H1 (cell line): Measurements from ENCODE around the gene ZBTB45. TPM values are rescaled to one million over a fixed set of nuclear protein-coding genes. Genes with fewer than 3 reads are reported as not detected.

Source experiments
- CTCF ChIA-PET: fragments of 300-600 bp; sonication (Branson Sonifier 250); formaldehyde crosslinking; loops from one replicate; lab custom pipeline; 2021; ENCODE audit not compliant: partially characterized antibody; lab: Charles Lee
- POLR2A ChIA-PET: fragments of 300-600 bp; sonication (Branson Sonifier 250); formaldehyde crosslinking; loops from one replicate; lab custom pipeline; 2021; ENCODE audit warnings: inconsistent platforms; ENCODE audit not compliant: partially characterized antibody; lab: Charles Lee
- DNase-seq, 2 experiments: peaks; one replicate each; pipeline versions ENCODE4 v3.0.0 to v3.0.0-alpha.2; 2010 to 2022; ENCODE audit warnings: low spot score in 2 of 2, low read depth in 1 of 2, mixed read lengths in 1 of 2
- FAIRE-seq: peaks from 2 replicates; lab custom pipeline; 2011; peaks lifted over from hg19 to GRCh38; lab: Jason Lieb, UNC
- H2AFZ ChIP-seq: 2 replicates; pipeline ENCODE4 v1.8.1; 2012; ENCODE audit warnings: low read length, inconsistent platforms
- H2AK5ac ChIP-seq: 2 replicates; pipeline ENCODE4 v1.6.1; 2013; ENCODE audit warnings: low read depth, low read length
- H2BK120ac ChIP-seq: replicated peaks from 2 replicates; pipeline ENCODE3; 2013; ENCODE audit warnings: low read depth, low read length, inconsistent platforms
- H2BK12ac ChIP-seq: 2 replicates; pipeline ENCODE4 v1.6.1; 2013; ENCODE audit warnings: low read depth, low read length
- H2BK15ac ChIP-seq: 2 replicates; pipeline ENCODE4 v1.6.1; 2013; ENCODE audit warnings: low read length
- H2BK20ac ChIP-seq: 2 replicates; pipeline ENCODE4 v1.6.1; 2013; ENCODE audit warnings: low read length
- H2BK5ac ChIP-seq: 2 replicates; pipeline ENCODE4 v1.6.1; 2013; ENCODE audit warnings: low read depth, low read length
- H3K14ac ChIP-seq: 2 replicates; pipeline ENCODE4 v1.6.1; 2013; ENCODE audit warnings: inconsistent platforms; ENCODE audit not compliant: insufficient read length
- H3K18ac ChIP-seq: 2 replicates; pipeline ENCODE4 v1.6.1; 2013; ENCODE audit warnings: low read length; ENCODE audit errors: extremely low read depth
- H3K23ac ChIP-seq: 2 replicates; pipeline ENCODE4 v1.6.1; 2013; ENCODE audit warnings: inconsistent platforms; ENCODE audit not compliant: insufficient read length
- H3K23me2 ChIP-seq: 2 replicates; pipeline ENCODE4 v1.6.1; 2013; ENCODE audit warnings: low read depth, low read length
- H3K27ac ChIP-seq: 2 replicates; pipeline ENCODE4 v1.6.1; 2011; ENCODE audit warnings: low read depth, low read length, inconsistent platforms
- H3K27me3 ChIP-seq, 4 experiments: replicated peaks in 1 of 4; 1 replicate in 1 of 4; 2 replicates in 3 of 4; pipeline versions ENCODE4 v1.6.1 to v1.8.1; 2011 to 2013; ENCODE audit warnings: low read length in 3 of 4, mild to moderate bottlenecking in 3 of 4, inconsistent platforms in 2 of 4, mixed read lengths in 2 of 4, moderate library complexity in 1 of 4; ENCODE audit not compliant: control insufficient read depth in 3 of 4, insufficient read depth in 3 of 4; ENCODE audit errors: extremely low read depth in 1 of 4
- H3K36me3 ChIP-seq, 4 experiments: 2 replicates each; pipeline versions ENCODE4 v1.6.1 to v1.8.1; 2011 to 2013; ENCODE audit warnings: mild to moderate bottlenecking in 4 of 4, low read length in 3 of 4, moderate library complexity in 2 of 4, control low read depth in 1 of 4, inconsistent platforms in 1 of 4; ENCODE audit not compliant: insufficient read depth in 4 of 4, control insufficient read depth in 2 of 4
- H3K4ac ChIP-seq: replicated peaks from 2 replicates; pipeline ENCODE3; 2013; ENCODE audit warnings: low read length, low read depth, mixed read lengths, inconsistent platforms; ENCODE audit not compliant: insufficient read length
- H3K4me1 ChIP-seq, 4 experiments: replicated peaks in 1 of 4; 1 replicate in 1 of 4; 2 replicates in 3 of 4; pipeline versions ENCODE4 v1.6.1 to v1.8.1; 2011 to 2013; ENCODE audit warnings: low read length in 3 of 4, inconsistent platforms in 2 of 4, mixed read lengths in 1 of 4; ENCODE audit not compliant: insufficient read depth in 4 of 4, control insufficient read depth in 3 of 4
- H3K4me2 ChIP-seq, 2 experiments: 2 replicates each; pipeline versions ENCODE4 v1.6.1 to v1.8.1; 2011 to 2013; ENCODE audit warnings: low read depth in 2 of 2, low read length in 2 of 2, control low read depth in 1 of 2, inconsistent platforms in 1 of 2, mild to moderate bottlenecking in 1 of 2; ENCODE audit not compliant: insufficient read depth in 1 of 2
- H3K4me3 ChIP-seq, 4 experiments: fragments of 200-600, 300-600 bp in 1 of 4; sonication (generic), shearing (Covaris generic), sonication (Bioruptor Twin) in 1 of 4; 2 replicates each; pipeline versions ENCODE4 v1.5.1 to v1.8.1; 2011 to 2016; ENCODE audit warnings: low read length in 4 of 4, low read depth in 3 of 4, control low read depth in 2 of 4, inconsistent platforms in 2 of 4, mild to moderate bottlenecking in 2 of 4, mixed read lengths in 1 of 4, moderate library complexity in 1 of 4; ENCODE audit not compliant: insufficient read depth in 2 of 4; ENCODE audit errors: extremely low read depth in 1 of 4
- H3K56ac ChIP-seq: replicated peaks from 2 replicates; pipeline ENCODE3; 2013; ENCODE audit warnings: low read depth, mild to moderate bottlenecking, mixed read lengths, low read length, inconsistent platforms; ENCODE audit not compliant: insufficient read length
- H3K79me1 ChIP-seq: 2 replicates; pipeline ENCODE4 v1.6.1; 2013; ENCODE audit warnings: low read depth, low read length, control low read depth
- H3K79me2 ChIP-seq, 2 experiments: 2 replicates each; pipeline versions ENCODE4 v1.6.1 to v1.8.1; 2012 to 2013; ENCODE audit warnings: low read length in 2 of 2, mild to moderate bottlenecking in 2 of 2, inconsistent platforms in 1 of 2; ENCODE audit not compliant: insufficient read depth in 2 of 2, control insufficient read depth in 1 of 2
- H3K9ac ChIP-seq, 4 experiments: replicated peaks in 1 of 4; 1 replicate in 1 of 4; 2 replicates in 3 of 4; pipeline versions ENCODE4 v1.6.1 to v1.8.1; 2011 to 2013; ENCODE audit warnings: low read depth in 3 of 4, low read length in 3 of 4, control low read depth in 2 of 4, mild to moderate bottlenecking in 2 of 4, moderate library complexity in 2 of 4, inconsistent platforms in 1 of 4; ENCODE audit errors: extremely low read depth in 1 of 4
- H3K9me3 ChIP-seq, 2 experiments: 2 replicates each; pipeline versions ENCODE4 v1.6.1 to v1.8.1; 2012 to 2013; ENCODE audit warnings: mild to moderate bottlenecking in 2 of 2, moderate library complexity in 2 of 2, control low read depth in 1 of 2, inconsistent platforms in 1 of 2, low read depth in 1 of 2, low read length in 1 of 2, mixed read lengths in 1 of 2; ENCODE audit not compliant: insufficient read depth in 2 of 2
- H4K20me1 ChIP-seq, 2 experiments: replicated peaks in 1 of 2; 2 replicates each; pipeline versions ENCODE3 to v1.8.1; 2011 to 2013; ENCODE audit warnings: inconsistent platforms in 2 of 2, low read length in 2 of 2, mild to moderate bottlenecking in 1 of 2; ENCODE audit not compliant: insufficient read depth in 2 of 2, control insufficient read depth in 1 of 2
- H4K5ac ChIP-seq: 2 replicates; pipeline ENCODE4 v1.6.1; 2013; ENCODE audit warnings: low read length, low read depth, mixed read lengths, inconsistent platforms; ENCODE audit not compliant: insufficient read length
- H4K8ac ChIP-seq: 2 replicates; pipeline ENCODE4 v1.8.0; 2013; ENCODE audit warnings: mild to moderate bottlenecking, moderate library complexity, low read length, inconsistent platforms; ENCODE audit not compliant: insufficient read depth; ENCODE audit errors: extremely low read depth
- H4K91ac ChIP-seq: replicated peaks from 2 replicates; pipeline ENCODE3; 2013; ENCODE audit warnings: low read length, mixed read lengths, inconsistent platforms; ENCODE audit not compliant: insufficient read length
- ASH2L ChIP-seq: fragments of 200-600, 300-600 bp; sonication (generic); IDR thresholded peaks from one replicate; pipeline ENCODE4 v1.7.1; 2017; ENCODE audit warnings: low read length
- CBX8 ChIP-seq: fragments of 300-800, 300-1000 bp; sonication (generic); IDR thresholded peaks from 2 replicates; pipeline ENCODE4 v1.7.1; 2016; ENCODE audit warnings: low read depth, low read length, borderline replicate concordance
- CHD1 ChIP-seq: IDR thresholded peaks from 2 replicates; pipeline ENCODE4 v1.6.1; 2012; ENCODE audit warnings: low read depth, low read length, improper control_type of control experiment
- CHD2 ChIP-seq: IDR thresholded peaks from 2 replicates; pipeline ENCODE4 v1.6.1; 2012; ENCODE audit warnings: low read length, improper control_type of control experiment
- E2F6 ChIP-seq: IDR thresholded peaks from 2 replicates; pipeline ENCODE4 v1.6.1; 2012; ENCODE audit warnings: inconsistent platforms
- EGR1 ChIP-seq: IDR thresholded peaks from 2 replicates; pipeline ENCODE4 v1.6.1; 2011; ENCODE audit warnings: low read depth, low read length, borderline replicate concordance
- FOSL1 ChIP-seq: IDR thresholded peaks from 2 replicates; pipeline ENCODE4 v1.6.1; 2011; ENCODE audit warnings: mild to moderate bottlenecking, low read depth, low read length, moderate library complexity; ENCODE audit not compliant: insufficient read depth
- GTF2F1 ChIP-seq: IDR thresholded peaks from 2 replicates; pipeline ENCODE4 v1.6.1; 2012; ENCODE audit warnings: low read depth, low read length, improper control_type of control experiment, borderline replicate concordance
- NRF1 ChIP-seq: IDR thresholded peaks from 2 replicates; pipeline ENCODE4 v1.6.1; 2011; ENCODE audit warnings: mild to moderate bottlenecking, low read depth, low read length, improper control_type of control experiment
- SAP30 ChIP-seq: fragments of 300-600 bp; sonication (generic); IDR thresholded peaks from 2 replicates; pipeline ENCODE4 v1.7.1; 2012; ENCODE audit warnings: low read length, moderate library complexity, mild to moderate bottlenecking, inconsistent platforms; ENCODE audit not compliant: insufficient read depth, insufficient replicate concordance
- YY1 ChIP-seq: IDR thresholded peaks from 2 replicates; pipeline ENCODE4 v1.6.1; 2011; ENCODE audit warnings: low read depth, mild to moderate bottlenecking, low read length
- WGBS, 2 experiments: shearing (Covaris generic) in 1 of 2; methylation state at CpG; one replicate each; pipeline versions ENCODE4 v1.1.6 to v1.1.7; 2013 to 2015; ENCODE audit warnings: low lambda C conversion rate in 2 of 2, mixed read lengths in 2 of 2, inconsistent platforms in 1 of 2, low coverage in 1 of 2, missing lambda C conversion rate in 1 of 2; ENCODE audit not compliant: insufficient replicate concordance in 2 of 2, insufficient coverage in 1 of 2, insufficient read length in 1 of 2; ENCODE audit errors: extremely low coverage in 1 of 2, missing lambda C conversion rate in 1 of 2; 5-methylcytosine and 5-hydroxymethylcytosine counted together
- polyA plus RNA-seq, 7 experiments: library from polyadenylated mRNA; depleted of rRNA in 3 of 7; stranded (reverse) in 5 of 7; unstranded in 2 of 7; fragments of >200 nt in 5 of 7; fragments of 200-250 nt in 2 of 7; gene quantifications; 1 replicate in 5 of 7; 2 replicates in 1 of 7; 4 replicates in 1 of 7; pipeline versions ENCODE4 v1.2.1 to v1.2.3, GENCODE V29; 2011 to 2013; ENCODE audit warnings: missing spikeins in 2 of 7, mixed read lengths in 2 of 7
- total RNA-seq: library from RNA; stranded (reverse); fragmentation: NEBNext Ultra II Directional; extraction: Animal tissue kit (Norgen Biotek cat#: 25700); gene quantifications from 2 replicates; pipeline ENCODE4 v1.2.1, GENCODE V29; 2021

ZBTB45 gene
- total and polyA plus RNA-seq, 2 of the 8 experiments (the other 6 are each of a cell fraction or from before 2014, with no cell fraction given), result 16.9 to 17.2 TPM

DNA sequence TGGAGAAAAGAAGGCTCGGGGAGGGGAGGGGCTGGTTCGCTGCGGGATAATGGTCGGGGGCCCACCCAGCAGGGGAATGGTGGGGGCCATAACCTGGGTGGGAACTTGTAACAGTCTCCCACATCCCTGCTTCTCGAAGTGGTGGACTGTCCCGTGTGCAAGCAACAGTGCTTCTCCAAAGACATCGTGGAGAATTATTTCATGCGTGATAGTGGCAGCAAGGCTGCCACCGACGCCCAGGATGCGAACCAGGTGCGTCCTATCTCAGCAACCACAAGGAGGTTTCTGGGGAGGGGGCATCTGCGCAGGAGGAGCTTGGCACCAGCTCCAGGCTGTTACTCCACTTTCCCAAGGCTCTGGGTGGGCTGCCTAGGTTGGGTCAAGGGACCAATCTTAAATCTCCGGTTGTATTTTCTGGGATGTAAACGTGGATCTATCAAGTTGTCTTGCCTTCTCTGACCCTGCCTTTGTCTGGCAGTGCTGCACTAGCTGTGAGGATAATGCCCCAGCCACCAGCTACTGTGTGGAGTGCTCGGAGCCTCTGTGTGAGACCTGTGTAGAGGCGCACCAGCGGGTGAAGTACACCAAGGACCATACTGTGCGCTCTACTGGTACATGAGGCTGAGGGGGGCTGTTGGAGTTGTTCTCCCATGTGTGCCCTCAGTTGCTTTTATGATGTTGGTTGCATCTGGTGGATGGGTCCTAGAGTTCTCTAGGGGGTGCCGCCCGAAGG, 25.8 kb upstream of the ZBTB45 start:
- peaks cover 13% of the 10 kb centered on the region for H3K79me1 ChIP-seq
- H3K18ac ChIP-seq, result no peak overlapping the region
- 15% methylated on average over 20 of the region's 21 CpGs; no CpG with 5 or more reads in 1 of the 2 experiments for WGBS, 2 experiments
- H3K4me2 ChIP-seq, result peak overlapping the region; percentile 92 to 98
- no peak for FAIRE-seq
- H2BK20ac ChIP-seq, result no peak overlapping the region
- H3K23me2 ChIP-seq, result peaks cover 13% of the 10 kb centered on the region
- POLR2A ChIA-PET, result interaction anchor here (0.9 to 13.8 kb wide), 12 partner anchors 8 to 79 kb away, joined by 3 to 650 read pairs (median 9); partner anchors contain the start of genes CHMP2A, MZF1, SLC27A5 and UBE2M
- no peak overlapping the region for H3K4ac ChIP-seq
- H3K23ac ChIP-seq, result no peak overlapping the region
- no peak overlapping the region for H2AFZ ChIP-seq
- H2BK120ac ChIP-seq, result no peak overlapping the region
- peaks cover 39 to 52% of the 10 kb centered on the region in 2 experiments for H4K20me1 ChIP-seq
- DNase-seq, result no peak
- peak overlapping the region; percentile 92 to 100 (median 95) for H3K9ac ChIP-seq
- H3K36me3 ChIP-seq, result peaks cover 34 to 53% (median 45%) of the 10 kb centered on the region in 4 experiments
- peaks cover 28 to 49% of the 10 kb centered on the region in 2 experiments for H3K79me2 ChIP-seq
- H3K4me1 ChIP-seq, result peaks cover 3 to 10% (median 5%) of the 10 kb centered on the region in 4 experiments; a peak in 6 of 7 replicates
- peak overlapping the region; percentile 73 for H3K56ac ChIP-seq
- H3K14ac ChIP-seq, result no peak overlapping the region
- no peaks in the 10 kb centered on the region for H3K9me3 ChIP-seq
- no peak overlapping the region for H2BK12ac ChIP-seq
- H4K8ac ChIP-seq, result no peak overlapping the region
- H2BK5ac ChIP-seq, result no peak overlapping the region
- H3K4me3 ChIP-seq, result peak overlapping the region; percentile 89 to 100 (median 94)
- H3K27me3 ChIP-seq, result peaks cover 0 to 15% (median 7%) of the 10 kb centered on the region in 4 experiments; a peak in 5 of 7 replicates
- no peak overlapping the region for H4K5ac ChIP-seq
- H3K27ac ChIP-seq, result peak overlapping the region; percentile 92; the same call in 1 of the 2 replicates
- H4K91ac ChIP-seq, result no peak overlapping the region
- CTCF ChIA-PET, result interaction anchor here (1.9 to 3.6 kb wide), 2 partner anchors 9 to 26 kb away, joined by 9 to 21 read pairs; partner anchors contain the start of genes CHMP2A and ZBTB45
- no peak overlapping the region for H2BK15ac ChIP-seq
- H2AK5ac ChIP-seq, result no peak overlapping the region
- TF ChIP-seq EGR1 (no peak), FOSL1 (no peak), E2F6 (no peak), GTF2F1 (no peak), ASH2L (peak; percentile 48), CHD1 (no peak), CBX8 (no peak), YY1 (no peak), SAP30 (no peak), CHD2 (no peak), NRF1 (no peak)
